Stimulated activated CD4-positive, alpha-beta T cell treated with anti-CD3 and anti-CD28 coated beads, Interleukin-15, amount 100 ng/mL, for 48 hours (primary cell): ENCODE measurements around the gene EEF1AKMT3.

Experiments
- DNase-seq, 2 donors: peaks; one replicate each; pipeline ENCODE4 v3.0.0-alpha.2; 2020; ENCODE audit warnings: low read depth in 2 of 2

EEF1AKMT3 gene

DNA sequence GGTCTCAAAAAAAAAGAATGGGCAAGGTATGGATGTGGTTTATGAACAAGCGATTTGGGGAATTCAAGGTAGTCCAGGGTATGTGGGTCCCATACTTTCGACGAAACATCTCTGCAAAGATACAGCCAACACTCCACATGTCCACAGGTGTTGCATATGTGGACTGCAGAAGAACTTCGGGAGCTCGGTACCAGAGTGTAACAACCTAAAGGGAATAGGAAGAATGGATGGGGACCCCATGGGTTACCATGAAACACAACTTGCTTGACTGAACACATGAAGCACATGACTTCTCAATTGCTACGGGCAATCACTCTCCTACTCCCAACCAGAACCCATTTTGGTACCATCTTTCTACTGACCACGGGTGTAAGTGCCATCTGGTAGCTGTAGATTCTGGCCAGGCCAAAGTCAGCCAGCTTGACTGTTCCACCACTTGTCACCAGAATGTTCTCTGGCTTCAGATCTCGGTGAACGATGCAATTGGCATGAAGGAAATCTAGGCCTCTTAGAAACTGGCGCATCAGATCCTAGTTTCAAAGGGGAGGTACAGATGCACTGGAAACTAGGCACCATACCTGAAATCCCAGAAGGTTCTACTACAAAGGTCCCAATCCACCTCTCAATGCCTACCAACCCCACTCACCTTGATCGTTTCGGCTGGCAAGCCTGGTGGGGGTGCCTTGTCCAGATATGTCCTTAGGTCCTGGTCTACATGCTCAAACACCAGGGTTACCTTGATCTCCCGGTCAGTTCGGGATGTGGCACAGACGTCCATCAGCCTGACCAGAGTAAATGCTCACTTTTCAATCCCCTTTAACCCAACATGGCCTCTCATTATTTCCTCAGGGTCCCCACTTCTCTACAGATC, 21.6 kb upstream of the EEF1AKMT3 start:
- no peak for DNase-seq

DNA sequence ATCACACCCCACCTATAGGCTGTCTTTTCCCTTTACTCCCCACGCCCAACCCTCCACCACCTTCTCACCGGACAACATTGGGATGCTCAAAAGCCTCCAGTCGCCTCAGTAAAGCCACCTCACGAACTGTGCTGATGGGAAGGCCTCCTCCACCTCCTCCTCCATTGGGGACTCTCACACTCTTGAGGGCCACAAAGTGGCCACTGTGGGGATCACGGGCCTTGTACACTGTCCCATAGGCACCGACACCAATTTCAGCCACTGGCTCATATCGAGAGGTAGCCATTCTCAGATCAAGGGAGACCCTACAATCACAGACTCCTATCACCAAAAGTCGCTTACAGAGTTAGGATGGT, 21.0 kb upstream of the EEF1AKMT3 start:
- DNase-seq = no peak

DNA sequence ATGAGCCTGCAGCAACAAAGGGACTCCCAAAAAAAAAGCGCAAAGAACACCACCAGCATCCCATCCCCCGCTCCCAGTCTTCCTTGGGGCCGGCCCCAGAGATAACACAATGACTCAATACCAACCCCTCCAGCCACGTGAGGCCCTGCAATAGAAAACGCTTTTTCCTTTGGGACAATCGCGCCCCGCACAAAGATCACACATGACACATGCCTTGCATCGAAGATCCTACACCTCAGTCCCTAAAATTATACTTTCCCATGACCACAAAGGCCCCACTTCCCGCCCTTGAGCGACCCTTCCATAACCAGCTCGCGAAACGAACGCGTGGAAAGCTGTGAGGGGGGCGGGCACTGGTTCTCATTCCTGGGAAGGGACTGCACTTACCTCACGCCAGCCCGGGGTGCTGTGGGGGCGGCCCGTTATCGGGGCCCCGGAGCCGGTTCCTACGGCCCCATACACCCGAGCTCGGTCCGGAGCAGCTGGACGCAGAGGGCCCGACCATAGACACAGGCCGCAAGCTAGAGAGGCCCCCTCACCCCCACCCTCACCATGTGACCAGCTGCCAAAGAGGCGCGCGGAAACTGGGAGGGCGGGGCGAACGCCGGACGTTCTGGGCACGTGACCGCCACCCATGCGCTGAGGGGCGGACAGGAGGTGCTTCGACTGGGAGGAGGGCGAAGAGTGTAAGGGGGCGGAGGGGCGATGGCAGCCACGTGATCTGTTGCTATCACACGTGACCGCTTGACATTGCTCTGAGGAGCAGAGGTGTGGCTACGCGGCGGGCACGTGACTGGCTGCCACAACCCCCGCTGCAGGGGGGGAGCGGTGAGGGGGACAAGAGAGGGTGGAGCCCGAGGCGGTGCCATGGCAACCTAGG, 20.4 kb upstream of the EEF1AKMT3 start, which contains the start of gene CDK4:
CDK4 (minus strand) TSS at position 523 of the 880 bp plus-strand sequence. CDS start 593 bp downstream, outside the sequence.
- peak; percentile 98 to 99 for DNase-seq

DNA sequence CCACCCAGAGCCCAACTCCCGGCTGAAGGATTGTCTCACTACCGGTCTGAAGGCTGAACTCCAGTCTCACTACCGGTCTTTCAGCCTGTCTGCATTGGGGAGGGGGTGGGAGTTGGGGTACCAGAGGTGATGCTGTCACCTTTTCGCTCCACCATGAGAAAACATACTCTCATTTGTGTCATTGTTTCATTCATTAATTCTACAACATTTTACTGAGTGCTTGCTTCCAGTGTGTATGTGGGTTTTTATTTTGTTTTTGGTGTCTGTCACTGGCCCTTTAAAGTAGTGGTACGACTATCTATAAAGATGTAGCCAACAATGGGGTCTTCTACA, 19.8 kb upstream of the EEF1AKMT3 start:
- no peak for DNase-seq

DNA sequence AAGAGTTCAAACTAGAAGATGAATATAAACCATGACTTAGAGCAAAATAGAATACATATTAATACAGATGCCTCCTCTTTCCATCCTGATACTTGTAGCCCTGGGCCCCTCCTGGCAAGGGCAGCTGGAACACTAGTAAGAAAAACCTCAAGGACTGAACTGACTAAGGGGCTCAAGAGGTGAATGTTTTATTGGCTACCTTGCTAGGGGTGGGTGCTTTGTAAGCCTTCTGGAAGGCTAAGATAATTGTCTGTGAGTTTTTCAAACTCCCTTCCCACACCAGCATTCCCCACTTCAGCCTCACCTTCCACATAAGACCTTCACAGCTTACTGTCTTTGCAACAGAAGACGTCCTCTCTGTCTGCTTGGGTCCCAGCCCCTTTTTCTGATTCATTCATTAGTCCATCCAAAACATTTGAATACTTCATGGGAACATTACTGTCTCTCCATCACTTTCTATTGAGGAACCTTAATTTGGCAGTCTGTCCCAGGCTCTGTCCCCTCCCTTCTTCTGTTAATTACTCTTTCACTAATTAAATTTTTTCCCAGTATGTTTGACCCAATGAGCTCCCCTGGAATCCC, 18.6 kb upstream of the EEF1AKMT3 start:
- DNase-seq = no peak

DNA sequence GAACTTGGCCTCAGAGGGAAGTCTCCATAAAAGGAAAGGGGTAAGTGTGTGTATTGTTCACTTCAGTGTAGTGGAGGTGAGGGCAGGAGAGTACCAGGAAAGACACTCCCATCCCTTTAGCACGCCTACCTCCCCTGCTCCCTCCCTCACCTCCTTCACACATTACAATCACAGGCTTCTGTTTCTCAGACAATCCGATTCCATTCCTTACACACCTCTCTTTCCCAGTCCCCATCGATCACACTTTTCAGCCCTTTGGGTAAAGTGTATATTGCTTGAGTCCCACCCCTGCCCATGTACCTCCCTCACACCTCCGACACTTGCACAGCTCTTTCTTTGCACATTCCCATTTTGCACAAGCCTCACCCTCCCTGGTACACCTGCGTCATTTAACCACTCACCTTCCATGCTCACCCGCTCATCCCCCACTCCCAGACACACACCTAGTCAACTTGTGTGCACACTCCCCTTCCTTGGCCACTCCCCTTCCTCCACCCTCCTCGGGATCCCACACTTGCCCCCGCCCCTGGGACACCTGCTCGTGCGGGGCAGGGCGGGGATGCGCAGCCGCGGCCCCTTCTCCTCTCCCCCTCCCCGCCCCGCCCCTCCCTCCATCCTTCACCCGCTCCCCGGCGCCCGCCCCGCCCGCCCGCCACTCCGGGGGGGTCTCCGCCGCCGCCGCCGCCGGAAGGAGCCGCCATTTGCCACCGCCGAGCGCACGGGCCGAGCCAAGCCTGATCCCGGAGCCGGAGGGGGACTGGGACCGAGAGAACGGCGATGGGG, 17.8 kb upstream of the EEF1AKMT3 start, which contains the start of gene MARCHF9:
MARCHF9 (plus strand) TSS at position 693 of the 783 bp plus-strand sequence. CDS start 426 bp downstream, outside the sequence.
- peak; percentile 67 to 81 for DNase-seq

DNA sequence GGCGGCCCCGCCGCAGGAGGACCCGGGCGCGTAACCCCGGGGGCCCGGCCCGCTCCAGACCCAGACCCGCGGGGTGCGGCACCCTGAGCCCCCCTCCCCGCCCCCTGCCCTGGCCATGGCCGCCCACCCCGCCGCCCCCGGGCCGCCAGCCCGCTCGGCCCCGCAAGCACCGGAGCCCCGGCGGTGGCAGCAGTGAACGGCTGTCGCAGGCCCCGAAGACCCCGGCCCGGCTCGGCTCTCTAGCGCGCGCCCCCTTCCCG, 17.3 kb upstream of the EEF1AKMT3 start:
- DNase-seq = no peak

DNA sequence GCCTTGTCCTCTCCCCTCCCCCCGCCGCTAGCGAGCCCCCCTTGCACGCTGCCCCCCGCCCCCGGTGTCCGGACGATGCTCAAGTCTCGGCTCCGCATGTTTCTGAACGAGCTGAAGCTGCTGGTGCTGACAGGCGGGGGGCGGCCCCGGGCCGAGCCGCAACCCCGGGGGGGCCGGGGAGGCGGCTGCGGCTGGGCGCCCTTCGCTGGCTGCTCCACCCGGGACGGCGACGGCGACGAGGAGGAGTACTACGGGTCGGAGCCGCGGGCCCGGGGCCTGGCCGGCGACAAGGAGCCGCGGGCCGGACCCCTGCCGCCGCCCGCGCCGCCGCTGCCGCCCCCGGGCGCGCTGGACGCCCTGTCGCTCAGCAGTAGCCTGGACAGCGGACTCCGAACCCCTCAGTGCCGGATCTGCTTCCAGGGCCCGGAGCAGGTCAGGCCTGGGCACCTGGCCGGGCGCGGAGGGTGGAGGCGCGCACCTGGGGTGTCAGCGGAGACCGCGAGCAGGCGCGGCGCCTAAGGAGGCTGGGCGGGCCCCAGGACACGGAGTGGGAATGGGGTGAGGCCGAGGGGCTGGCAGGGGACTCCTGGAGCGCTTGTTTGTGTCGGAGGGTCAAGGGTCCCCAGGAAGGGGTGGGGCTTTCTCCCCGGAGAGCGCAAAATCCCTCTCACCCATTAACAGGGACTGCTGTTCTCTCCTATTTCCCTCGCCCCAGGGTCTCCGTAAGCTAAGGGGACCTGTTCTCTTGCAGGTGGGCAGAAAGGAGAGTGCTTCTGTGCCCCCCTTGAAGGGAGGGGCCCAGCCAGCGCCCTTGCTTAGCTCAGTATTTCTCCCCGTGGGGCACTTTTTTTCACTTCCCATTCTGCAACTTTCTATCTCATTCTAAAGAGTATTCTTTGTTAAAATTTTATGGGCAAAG, 16.7 kb upstream of the EEF1AKMT3 start:
- DNase-seq = no peak

DNA sequence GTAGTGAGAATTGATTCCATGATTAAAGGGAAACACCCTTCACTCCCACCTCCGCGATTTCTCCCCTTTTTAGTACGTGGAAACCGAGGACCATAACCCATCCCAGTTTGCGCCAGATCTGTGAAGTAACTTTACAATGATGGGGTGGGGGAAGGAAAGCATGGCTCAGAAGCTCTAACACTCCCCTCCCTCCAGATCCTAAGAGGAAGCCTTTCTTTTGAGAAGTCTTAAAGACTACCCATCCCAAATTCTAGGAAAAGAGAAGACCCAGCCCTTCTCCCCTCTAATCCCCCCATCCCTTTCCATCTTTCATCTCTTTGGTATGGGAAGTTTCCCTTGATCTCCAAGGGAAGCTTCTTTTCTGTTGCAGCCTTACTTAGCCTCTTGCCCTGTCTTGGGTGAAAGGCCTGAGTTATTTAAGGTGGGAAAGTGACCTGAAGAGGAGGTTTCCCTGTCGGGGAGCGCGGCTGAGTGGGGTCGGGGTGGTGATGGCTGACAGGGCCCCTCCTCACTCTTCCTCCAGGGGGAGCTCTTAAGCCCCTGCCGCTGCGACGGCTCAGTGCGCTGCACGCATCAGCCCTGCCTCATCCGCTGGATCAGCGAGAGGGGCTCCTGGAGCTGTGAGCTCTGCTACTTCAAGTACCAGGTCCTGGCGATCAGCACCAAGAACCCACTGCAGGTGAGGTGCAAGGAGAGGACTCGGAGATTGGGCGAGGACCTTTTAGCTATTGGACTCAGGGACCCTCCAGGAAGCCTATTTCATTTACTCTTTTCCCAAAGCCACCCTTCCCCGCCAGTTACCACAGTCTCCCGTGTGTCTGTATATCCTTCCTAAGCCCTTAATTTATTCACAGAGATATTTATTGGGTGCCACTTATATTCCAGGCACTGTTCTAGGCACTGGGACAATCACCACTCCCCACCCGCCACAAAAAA, 15.7 kb upstream of the EEF1AKMT3 start:
- DNase-seq = peak in 1 of 2 donors; percentile 65

DNA sequence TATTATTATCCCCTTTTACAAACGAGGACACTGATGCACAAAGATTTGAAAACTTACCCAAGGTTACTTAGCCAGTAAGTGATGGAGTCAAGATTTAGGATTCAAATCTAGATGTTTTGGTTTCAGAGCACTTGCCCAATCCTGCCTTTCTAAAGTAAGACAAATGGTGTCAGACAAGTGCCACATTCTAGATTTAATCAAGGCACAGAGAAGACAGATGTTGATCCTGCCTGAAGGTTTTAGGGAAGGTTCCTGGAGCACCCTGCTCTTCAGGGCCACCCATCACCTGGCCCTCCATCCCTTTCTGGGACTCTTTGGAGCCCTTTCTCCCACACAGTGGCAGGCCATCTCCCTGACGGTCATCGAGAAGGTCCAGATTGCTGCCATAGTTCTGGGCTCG, 14.6 kb upstream of the EEF1AKMT3 start:
- no peak for DNase-seq

DNA sequence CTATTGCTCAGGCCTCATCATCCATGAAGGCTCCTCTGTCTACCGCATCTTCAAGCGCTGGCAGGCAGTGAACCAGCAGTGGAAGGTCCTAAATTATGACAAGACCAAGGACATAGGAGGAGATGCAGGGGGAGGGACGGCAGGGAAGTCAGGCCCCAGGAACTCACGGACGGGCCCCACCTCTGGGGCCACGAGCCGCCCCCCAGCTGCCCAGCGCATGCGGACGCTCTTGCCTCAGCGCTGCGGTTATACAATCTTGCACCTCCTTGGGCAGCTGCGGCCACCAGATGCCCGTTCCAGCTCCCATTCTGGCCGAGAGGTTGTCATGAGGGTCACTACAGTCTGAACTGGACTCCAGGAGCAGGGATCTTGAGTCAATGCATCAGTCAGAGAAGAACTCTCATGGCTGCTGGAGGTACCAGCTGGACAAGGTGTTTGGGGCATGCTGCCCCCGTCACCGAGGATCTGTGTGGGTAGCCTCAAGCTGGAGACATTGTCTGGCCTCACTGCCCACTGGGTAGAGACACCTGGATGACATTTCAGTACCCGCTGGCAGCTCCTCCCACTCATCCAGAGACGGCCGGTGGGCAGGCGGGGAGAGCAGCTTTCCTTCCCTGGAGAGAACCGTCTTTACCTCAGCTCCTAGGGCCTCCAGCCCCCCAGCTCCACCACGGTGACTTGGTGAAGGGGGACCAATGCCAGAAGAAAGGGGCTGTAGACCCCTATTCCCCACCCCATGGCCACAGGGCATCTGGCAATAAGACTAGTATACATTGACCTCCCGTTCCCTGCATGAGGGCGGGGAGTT, 13.7 kb upstream of the EEF1AKMT3 start:
- no peak for DNase-seq

DNA sequence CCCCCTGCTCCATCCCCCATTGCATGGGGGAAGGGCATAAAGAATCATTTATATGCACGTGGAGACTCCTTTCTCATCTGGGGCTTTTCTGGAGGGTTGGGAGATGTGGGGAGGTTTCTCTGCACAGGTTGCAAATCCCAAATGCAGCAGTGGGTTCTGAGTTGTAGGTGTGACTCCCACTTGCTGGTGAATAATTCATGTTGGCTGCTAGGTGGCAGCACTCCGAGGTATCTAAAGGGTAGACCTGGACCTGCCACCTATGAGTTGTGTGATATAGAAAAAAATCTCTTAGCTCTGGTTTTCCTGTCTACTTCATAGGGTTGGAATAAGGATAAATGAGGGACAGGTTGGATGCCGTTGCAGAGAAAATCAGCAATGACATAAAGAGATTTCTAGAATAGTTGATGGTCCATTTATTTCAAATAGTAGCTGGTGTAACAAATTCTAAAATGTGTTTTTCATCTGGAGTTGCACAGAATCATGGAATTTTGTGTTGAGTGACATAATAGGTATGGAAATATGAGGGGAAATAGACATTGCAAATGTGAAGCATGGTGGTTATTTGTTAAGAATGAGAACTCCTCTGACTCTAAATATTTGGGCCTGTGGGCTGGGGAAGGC, 12.9 kb upstream of the EEF1AKMT3 start:
- DNase-seq = no peak

DNA sequence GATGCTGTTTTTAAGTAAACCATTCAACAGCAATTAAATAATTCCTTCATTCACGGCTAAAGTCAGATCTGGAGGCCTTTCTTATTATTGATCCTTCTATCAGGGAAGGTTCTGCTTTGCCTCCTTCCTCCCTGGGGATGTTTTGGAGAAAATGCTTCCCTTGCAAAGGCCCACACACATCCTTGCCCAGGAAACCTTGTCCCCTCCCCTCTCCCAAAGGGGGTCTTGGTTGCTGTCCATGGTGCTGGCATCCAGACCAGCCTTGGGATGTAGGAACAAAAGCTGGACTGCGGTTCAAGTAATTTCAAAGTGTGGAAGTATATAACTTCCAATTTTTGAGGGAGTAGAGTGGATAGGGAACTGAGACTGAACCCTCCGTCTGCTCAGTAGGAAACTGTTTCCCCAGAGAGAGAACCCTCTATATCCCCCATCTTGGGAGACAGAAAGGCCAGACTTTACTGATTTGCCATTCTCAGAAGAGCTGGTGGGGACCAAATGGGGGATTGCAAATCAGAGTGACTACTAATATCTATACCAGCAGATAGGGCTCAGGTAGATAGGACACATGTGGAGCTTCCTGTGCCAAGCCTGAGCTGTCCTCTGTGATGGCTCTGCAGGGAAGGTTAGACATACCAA, 11.9 kb upstream of the EEF1AKMT3 start:
- no peak for DNase-seq

DNA sequence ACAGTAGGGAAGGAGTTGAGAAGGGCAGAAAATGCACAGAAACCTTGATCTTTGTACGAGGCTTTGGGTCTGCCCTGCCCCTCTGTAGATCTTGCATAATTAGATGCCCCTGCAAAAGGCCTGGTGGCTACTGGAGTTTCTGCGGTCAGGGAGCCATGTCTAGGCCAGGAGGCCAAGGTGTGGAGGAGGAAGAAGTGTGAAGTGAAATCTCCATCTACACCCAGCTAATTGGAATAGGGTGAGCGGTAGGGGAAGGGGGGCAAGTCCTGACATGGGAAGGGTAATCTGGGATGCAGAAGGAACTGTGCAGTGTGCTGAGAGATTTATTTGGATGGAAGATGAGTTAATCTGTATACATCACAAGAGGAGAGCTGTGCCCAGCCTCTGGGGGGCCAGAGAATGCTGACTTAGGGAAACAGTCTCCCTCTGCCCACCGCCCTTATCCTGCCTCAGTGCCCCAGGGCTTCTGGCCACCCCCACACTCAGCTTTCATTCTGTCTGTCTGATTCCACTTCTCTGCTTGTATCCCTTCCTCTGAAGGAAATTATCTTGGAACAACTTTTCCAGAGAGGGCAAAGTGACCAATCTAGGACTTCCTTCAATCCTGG, 10.9 kb upstream of the EEF1AKMT3 start:
- no peak for DNase-seq

DNA sequence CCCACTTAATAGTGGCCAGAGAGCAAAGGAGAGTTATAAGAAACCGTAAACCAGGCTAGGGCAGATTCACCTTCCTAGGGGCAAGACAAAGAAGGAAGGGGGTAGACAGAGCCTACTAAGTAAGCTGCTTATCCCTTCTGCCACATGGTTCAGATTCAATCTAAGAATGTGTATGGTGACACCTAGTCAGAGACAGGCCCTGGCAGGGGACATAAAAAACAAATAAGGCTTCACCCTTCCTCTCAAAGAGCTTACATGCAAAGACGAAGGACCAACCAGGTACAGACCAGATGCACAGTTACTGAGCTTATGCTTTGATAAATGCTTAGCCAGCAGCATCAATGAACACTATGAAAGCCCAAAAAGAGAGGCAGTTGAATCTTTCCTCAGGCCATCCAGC, 10.0 kb upstream of the EEF1AKMT3 start:
- no peak for DNase-seq

DNA sequence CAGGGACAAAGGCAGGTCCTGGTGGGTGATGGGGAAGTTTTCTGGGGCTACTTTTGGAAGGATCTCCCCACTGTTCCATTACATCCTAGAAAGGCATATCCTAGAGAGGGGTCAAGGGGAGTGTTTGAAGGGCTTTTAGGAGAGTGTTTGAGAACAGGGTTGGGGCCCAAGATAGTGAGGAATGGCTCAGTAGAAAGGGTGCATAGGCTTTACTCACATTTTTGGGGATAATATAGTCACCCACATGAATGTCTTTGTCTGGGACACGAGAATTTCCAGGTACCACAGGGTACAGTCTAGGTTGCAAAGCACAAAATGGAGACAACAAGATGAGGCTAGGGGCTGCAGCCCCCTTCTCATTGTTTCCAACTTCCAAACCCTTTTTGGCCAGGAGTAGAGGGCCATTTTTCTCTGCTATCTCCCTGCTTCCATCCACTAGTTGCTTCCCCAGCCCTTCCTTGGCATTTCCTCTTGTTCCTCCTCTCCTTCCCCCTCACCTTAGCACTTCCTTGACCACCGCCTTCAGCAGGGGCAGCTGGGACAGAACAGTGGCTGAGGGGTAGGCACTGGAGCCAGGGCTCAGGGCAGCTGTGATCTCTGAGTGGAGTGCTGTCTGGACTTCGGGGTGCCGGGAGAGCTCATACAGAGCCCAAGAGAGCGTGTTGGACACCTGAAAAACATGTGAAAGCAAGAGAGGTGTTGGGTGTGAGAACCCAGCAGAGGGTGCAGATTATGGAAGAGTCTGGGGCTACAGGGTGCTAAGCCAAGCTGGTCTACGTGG, 8.3 kb upstream of the EEF1AKMT3 start:
- no peak for DNase-seq

DNA sequence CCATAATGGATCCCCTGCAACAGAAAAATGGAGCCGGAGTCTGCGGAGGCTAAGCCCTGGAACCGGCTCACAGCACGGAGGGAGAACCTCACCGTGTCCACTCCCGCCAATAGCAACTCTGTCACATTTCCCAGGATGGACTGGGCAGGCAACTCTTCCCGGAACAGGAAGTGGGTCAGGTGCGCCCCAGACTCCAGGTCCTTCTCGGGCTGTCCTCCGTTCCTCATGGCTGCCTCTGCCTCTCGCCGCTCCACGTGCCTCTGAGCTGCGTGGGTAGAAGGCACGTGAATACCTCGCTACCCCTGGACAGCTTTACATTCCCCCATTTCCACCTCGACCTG, 7.8 kb upstream of the EEF1AKMT3 start:
- DNase-seq = no peak
